Epidermal melanocyte (primary cell): Measurements from ENCODE around the gene LRIT1.

Source experiments
- DNase-seq: peaks from one replicate; pipeline ENCODE4 v3.0.0; 2011; ENCODE audit warnings: low spot score; ENCODE audit not compliant: insufficient read length

Gene LRIT1

GRCh38 chr10:84193846-84194423 is 47.4 kb downstream of the LRIT1 start:
- DNase-seq = no peak

- DNase-seq = no peak
Observed at GRCh38 chr10:84193327-84193726, 48.0 kb downstream of the LRIT1 start.

- DNase-seq = no peak
Observed at GRCh38 chr10:84191106-84191505, 50.2 kb downstream of the LRIT1 start.

GRCh38 chr10:84190621-84191020 is 50.7 kb downstream of the LRIT1 start:
- no peak for DNase-seq

- DNase-seq = no peak
Observed at GRCh38 chr10:84188815-84189214, 52.5 kb downstream of the LRIT1 start.

- peak; percentile 6 for DNase-seq
Observed at GRCh38 chr10:84185526-84186175, 55.7 kb downstream of the LRIT1 start.

- DNase-seq = peak; percentile 9
Observed at GRCh38 chr10:84184517-84184916, 56.8 kb downstream of the LRIT1 start.

GRCh38 chr10:84181631-84182030 is 59.7 kb downstream of the LRIT1 start:
- no peak for DNase-seq
